CD4-positive, alpha-beta T cell treated with Interleukin-6 at 100 ng/mL for 8 hours (primary cell): ENCODE measurements around the gene CHRNA10.

ENCODE experiments used
- DNase-seq: peaks from one replicate; pipeline ENCODE4 v3.0.0-alpha.2; 2020; ENCODE audit warnings: mixed read lengths, low spot score

Gene CHRNA10, protein sequence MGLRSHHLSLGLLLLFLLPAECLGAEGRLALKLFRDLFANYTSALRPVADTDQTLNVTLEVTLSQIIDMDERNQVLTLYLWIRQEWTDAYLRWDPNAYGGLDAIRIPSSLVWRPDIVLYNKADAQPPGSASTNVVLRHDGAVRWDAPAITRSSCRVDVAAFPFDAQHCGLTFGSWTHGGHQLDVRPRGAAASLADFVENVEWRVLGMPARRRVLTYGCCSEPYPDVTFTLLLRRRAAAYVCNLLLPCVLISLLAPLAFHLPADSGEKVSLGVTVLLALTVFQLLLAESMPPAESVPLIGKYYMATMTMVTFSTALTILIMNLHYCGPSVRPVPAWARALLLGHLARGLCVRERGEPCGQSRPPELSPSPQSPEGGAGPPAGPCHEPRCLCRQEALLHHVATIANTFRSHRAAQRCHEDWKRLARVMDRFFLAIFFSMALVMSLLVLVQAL

DNA sequence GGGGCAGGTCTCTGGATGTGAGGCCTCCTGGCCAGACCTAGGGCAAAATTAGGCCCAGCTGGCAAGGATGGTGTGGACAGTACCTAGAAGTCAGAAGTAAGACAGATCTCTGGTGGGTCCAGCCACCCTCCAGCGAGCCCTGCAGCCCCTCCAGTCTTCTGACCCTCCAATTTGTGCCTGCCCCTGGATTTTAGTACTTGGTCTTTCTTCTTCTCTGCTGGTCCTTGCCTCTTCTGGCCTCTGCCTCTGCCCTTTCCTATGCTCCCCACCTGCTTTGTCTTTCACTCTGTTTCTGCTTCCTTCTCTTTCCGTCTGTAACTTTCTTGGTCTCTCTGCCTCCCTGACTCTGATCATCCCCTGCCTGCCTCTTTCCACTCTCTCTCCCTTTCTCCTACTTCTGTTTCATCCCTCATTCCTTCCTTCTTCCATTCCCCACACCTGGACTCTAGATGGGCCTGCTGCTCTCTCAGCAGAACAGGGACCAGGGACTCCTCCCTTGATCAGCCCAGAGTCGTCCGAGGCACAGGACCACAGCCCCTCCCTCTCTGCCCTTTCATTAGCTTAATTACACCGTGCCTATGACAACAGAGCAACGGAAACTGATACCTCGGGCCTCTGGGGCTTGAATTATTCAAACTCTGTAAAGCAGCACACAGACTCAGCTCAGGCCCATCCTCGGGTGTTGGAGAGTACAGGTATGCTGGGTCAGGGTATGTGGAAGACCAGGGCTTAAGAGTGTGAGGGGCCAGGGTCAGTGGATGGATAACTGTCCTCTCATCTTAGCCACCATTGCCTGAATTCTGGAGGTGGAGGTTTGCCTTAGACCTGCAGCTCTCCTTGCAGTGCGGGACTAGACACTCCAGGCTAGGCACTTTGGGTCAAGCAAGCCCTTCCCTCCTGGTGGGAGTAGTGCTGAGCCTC is at the start of gene CHRNA10:
TSS of gene CHRNA10 (minus strand) at position 51 of the 921 bp plus-strand sequence. CDS start 72 bp downstream, outside the sequence.
- DNase-seq, result no peak

DNA sequence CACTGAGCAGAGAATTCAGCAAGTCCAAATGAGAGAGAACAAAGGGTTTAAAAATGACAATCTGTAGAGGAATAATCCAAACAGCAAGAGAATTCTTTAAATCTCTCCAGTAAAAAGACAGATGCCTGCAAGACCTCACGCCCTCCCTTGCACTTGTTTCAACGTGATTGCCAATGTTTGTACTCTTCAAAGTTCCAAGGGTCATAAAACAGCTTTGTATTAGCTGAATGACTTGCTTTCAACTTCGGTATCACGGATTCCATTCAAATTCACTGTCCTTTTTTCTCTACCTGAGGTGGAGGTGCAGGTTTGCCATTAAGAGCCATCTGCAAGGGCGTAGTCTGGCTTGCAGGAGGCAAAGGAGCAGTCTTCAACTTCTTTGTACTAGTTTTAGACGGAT is 41.1 kb upstream of the CHRNA10 start:
- DNase-seq, result no peak

DNA sequence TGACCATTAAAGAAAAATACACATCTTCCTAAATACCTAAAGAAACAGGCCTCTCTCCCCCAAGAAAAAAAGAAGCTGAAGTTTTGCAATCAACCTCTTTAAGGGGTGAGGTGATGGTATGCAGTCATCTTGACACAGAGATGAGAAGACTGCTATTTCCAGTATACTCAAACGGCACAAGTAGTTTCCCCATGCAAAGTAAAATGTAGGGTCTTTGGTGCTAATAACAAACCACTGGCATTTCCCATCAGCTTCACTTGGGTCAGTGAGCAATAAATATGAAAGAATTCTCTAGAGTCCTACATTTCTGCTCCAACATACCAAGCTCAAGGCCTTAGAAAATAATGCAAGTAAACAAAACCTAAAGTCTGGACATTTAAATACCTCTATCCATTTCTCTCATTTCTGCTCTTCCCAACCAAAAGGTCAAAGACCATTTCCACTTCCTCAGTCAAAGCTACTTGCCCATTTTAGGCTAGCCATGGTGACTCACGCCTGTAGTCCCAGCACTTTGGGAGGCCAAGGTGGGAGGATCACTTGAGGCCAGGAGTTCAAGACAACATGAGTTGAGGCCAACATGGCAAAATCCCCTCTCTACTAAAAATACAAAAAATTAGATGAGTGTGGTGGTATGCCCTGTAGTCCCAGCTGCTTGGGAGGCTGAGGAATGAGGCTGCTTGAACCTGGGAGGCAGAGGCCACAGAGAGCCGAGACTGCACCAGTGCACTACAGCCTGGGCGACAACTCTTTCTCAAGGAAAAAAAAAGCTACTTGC is 39.5 kb upstream of the CHRNA10 start:
- DNase-seq, result no peak

DNA sequence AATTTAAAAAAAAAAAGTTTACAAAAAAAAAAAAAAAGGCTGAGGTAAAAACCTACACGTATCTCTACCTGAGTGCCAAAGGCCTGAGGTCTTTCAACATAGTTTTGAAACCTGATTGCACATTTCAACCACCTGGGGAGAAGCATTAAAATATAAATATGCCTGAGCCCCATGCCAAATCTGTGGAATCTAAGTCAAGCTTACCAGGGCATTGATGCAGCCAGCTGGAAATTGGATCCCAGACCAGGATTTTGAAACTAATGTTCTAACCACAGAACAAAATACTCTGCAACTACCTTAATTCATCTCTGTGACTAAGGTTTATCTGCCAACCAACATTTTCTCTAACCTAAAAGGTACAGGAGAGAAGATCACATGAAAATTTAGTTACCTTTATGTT is 38.8 kb upstream of the CHRNA10 start:
- no peak for DNase-seq

DNA sequence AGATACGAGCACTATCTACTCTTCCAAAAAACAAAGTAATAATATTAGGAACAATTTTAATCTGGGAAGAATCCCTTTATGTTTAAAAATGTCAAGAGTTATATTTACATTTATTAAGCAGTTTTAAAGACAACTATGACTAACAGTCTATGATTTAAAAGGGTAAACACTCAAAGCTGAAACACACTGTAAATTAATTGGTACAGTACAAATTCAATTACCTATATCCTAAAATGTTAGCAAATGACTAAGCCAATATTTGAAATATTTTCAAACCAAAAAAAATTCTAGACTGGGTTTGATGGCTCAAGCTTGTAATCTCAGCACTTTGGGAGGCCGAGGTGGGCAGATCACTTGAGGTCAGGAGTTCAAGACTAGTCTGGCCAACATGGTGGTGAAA is 36.0 kb upstream of the CHRNA10 start:
- DNase-seq, result no peak

DNA sequence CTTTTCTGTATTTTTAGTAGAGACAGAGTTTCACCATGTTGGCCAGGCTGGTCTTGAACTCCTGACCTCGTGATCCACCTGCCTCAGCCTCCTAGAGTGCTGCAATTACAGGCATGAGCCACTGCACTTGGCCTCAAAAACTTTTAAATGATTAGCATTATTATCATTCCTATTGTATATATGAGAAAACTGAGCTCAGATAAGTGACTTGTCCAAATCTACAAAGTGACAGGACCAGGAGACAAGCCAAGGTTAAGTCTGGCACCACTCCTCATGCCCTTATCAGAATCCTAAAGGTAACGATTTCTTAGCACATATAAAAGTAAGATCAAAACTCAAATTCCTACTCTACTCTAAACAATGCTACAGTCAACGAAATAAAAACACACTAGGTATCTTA is 32.2 kb upstream of the CHRNA10 start:
- DNase-seq, result no peak

DNA sequence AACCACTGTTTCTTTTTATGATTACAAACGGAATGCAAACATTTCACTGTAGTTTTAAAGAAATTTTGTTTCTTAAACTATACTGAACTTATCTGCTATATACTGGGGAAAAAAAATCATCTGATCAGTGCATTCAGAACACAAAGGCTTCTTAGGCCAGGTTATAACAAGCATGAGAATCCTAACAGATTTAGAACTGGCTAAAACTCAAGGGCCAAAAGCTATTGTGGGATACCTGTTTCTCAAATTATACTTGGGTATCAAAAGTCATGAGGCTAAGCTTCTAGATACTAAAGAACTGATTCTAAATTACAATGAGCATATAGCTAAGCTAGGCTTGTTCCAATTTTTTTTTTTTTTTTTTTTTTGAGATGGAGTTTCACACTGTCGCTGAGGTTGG is 29.7 kb upstream of the CHRNA10 start:
- no peak for DNase-seq

DNA sequence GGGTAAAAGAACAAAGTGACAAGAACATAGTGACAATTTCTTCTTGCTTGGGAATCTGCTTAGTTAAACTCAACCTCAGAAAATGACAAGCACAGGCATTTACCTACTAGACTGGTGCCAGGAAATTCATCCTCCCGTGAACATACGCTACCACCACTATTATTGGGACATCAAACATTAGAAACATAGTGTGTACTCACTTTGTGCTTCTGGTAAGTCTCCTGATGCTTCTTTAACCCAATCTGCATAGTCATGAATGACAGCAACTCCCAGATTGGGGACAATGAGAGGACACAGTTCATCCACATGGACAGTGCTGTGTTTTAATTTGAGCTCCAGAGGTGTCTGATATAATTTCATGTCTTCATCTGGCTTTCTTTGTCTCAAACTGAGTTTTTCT is 29.2 kb upstream of the CHRNA10 start:
- DNase-seq, result no peak

DNA sequence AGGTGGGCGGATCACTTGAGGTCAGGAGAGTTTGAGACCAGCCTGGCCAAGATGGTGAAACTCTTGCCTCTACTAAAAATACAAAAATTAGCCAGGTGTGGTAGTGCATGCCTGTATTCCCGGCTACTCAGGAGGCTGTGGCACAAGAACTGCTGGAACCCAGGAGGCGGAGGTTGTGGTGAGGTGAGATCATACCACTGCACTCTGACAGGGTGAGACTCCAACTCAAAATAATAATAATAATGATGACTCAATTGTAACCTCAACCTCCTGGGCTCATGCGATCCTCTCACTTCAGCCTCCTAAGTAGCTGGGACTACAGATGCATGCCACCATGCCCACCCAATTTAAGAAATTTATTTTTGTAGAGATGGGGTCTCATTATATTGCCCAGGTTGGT is 15.6 kb upstream of the CHRNA10 start:
- DNase-seq, result no peak

DNA sequence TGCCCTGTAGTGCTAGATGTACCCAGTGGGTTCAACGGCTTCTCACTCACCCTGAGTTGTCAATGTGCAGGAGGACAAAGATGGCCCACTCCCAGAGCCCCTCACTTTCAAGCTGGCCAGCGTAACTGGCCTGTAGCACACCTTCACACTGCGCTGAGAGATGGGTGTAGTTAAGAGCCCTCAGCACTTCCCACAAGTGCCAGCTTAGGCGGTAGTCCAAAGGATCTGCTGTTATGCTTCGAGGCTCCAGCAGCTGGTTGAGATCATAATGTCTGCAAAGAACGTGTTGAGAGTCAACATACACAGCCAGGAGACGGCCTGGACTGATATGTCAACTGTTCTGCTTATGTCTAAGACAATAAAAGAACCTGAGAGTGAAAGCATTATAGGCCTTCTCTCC is 14.7 kb upstream of the CHRNA10 start:
- DNase-seq, result no peak

DNA sequence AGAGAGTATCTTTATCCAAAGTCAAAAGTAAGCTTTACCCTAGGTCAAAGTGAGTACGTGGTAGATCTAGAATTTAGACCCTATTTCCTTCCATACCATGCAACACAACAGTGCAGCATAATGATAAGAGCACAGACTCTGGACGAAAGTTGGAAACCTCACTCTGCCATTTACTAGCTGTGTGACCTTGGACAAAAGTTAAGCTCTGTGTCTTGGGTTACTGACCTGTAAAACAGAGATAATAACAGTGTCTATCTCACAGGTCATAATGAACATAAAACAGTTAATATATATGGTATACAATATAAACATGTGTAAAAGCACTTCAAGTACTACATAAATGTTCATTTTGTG is 13.6 kb upstream of the CHRNA10 start:
- DNase-seq, result no peak

DNA sequence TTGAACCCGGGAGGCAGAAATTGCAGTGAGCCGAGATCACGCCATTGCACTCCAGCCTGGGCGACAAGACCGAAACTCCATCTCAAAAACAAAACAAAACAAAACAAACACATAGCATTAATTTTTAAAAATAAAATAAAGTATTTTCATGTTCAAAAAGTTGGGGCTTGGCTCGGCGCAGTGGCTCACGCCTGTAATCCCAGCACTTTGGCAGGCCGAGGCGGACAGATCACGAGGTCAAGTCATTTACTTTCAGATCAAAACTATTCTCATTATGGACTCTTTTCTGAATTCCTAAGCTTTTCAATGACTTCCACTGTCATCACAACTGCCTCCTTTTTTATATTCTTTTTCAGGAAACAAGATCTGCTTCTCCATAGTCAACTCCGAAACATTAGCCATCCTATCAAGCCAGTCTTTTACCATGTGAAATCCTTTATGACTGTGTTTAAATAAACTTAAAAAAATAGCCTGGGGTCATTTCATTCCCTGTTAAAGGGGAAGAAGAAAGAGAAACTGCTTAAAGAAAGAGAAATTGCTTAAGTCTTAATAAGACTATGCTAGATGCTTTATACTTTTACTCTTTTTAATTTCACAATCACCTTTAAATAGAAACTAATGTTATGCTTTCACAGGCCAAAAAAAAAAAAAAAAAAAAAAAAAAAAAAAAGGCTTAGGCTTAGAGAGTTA is 13.1 kb upstream of the CHRNA10 start:
- DNase-seq, result no peak

DNA sequence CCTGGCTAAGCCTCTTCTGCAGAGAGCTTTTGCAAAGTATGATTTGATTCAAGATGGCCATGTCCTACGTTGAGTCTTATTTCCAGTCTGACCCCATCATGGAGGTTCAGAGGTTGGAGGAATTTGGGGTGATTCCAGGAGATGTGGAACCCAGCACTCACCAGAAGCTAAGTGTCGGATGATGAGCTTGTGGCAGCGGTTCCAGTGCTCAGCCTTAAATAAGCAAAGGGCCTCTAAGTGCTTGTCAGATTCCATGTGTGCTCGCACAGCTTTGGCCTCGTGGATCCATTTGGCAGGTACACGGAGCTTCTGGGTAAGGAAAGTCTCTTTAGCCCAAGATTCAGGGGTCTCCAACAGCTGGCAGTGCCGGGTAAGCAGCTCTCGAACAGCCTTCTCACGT is 11.9 kb upstream of the CHRNA10 start:
- DNase-seq, result no peak

DNA sequence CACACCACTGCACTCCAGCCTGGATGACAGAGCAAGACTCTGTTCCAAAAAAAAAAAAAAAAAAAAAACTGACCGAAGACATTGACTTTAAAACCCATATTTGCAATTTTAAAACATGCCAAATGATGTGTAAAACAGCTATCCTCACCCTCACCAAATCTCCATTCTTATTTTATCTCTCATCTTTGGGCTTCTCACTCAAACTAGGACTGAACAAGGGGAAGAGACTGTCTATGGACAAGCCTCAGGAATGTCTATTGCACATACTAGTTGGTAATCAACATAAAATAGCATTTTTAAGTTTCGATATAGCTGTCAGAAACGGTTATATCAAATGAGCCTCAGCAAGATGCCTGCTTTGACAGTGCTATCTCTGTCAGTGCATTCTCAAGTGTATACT is 7.9 kb upstream of the CHRNA10 start:
- DNase-seq, result no peak

DNA sequence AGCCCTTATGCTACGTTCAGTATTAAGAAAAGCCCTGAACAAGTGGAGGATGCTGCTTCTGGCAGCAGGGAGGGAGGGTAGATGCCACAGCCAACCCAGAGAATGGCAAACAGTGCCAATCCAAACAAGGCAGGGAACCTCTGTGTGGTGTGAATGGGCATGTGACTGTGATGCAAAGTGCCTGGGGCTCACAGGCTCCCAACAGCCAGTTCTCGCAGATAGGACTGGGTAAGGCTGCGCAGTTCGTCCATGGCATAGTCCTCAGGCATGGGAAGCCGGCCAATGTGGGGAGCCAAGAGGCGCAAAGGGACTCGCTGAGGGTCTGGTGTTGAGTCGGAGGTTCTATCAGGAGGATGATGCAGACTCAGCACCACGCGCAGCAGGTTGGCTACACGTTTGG is 4.8 kb upstream of the CHRNA10 start:
- DNase-seq, result no peak

DNA sequence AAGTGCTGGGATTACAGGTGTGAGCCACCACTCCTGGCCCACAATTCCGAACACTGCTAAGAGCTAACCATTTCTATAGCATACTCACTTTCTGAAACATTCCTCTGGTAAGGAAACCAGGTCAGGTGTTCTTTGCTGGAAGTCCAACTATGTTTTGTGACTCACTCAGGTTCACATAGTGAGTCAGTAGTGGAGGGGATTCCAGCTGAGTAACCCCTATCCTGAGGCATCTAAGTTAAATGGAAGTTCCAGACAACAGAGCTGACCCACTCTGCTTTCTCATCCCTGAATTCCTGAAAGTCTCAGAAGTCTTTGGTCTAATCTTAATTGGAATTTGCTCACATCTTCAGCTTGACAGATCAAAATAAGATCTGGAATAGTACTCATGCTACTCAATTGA is 3.0 kb upstream of the CHRNA10 start:
- DNase-seq, result no peak

DNA sequence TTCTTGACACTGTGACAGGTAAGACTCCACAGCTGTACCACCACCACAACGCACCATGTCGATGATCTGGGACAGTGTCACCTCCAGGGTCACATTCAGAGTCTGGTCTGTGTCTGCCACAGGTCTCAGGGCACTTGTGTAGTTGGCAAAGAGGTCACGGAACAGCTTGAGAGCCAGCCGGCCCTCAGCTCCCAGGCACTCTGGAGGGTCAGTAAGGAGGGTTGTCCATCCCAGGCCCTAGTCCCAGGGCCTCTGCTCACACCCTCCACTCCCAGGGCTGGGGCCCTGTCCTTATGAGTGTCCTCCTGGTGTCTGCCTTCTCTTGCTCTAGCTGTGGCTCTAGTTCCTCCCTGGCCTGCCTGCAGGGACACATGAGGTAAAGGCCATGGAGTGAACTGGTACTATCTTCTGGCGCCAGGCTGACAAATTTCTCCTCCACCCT is 1.4 kb downstream of the CHRNA10 start:
- no peak for DNase-seq

DNA sequence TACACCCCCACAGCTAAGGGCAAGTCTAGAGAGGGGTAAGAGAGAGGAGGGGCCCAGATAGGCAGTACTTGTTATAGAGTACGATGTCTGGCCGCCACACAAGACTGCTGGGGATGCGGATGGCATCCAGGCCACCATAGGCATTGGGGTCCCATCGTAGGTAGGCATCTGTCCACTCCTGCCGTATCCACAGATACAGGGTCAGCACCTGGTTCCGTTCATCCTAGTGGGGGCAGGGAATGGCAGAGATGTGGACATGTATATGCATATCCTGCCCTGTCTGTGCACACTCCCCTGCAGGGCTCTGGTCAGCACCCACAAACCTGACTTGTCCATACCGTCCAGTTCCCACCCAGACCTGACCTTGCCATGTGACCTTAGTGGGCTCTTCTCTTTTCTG is 2.1 kb downstream of the CHRNA10 start:
- no peak for DNase-seq

DNA sequence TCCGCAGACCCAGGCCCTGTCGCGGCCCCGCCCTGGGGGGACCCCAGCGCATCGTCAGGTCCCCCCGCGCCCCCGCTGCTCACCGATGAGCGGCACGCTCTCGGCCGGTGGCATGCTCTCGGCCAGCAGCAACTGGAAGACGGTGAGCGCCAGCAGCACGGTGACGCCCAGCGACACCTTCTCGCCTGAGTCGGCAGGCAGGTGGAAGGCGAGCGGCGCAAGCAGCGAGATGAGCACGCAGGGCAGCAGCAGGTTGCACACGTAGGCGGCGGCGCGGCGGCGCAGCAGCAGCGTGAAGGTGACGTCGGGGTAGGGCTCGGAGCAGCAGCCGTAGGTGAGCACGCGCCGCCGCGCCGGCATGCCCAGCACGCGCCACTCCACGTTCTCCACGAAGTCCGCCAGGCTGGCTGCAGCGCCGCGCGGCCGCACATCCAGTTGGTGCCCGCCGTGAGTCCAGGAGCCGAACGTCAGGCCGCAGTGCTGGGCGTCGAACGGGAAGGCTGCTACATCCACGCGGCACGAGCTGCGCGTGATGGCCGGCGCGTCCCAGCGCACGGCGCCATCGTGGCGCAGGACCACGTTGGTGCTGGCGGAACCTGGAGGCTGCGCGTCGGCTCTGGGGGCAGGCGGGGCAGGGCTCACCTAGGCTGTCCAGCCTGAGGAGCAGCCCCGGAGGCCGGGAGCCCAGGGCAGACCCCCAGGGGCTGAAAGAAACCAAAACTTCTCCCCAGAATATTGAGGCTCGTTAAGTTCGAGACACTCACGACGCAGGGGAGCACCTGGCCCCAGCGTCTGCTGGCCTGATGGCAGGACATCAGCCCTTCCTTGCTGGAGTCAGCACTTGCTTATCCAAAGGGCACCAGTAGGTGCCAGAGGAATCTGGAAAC is 3.8 kb downstream of the CHRNA10 start:
- no peak for DNase-seq

DNA sequence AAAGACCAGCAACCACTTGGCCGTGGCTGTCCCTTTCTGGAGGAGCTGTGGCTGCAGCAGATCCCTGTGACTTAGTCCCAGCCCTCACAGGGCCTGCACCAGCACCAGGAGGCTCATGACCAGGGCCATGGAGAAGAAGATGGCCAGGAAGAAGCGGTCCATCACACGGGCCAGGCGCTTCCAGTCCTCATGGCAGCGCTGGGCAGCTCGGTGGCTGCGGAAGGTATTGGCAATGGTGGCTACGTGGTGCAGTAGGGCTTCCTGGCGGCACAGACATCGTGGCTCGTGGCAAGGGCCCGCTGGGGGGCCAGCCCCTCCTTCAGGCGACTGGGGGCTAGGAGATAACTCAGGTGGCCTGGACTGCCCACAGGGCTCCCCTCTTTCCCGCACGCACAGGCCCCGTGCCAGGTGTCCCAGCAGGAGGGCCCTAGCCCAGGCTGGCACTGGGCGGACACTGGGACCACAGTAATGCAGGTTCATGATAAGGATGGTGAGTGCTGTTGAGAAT is 5.1 kb downstream of the CHRNA10 start:
- DNase-seq, result no peak
